ENCODE measurements around the gene TXNDC11.

DNA sequence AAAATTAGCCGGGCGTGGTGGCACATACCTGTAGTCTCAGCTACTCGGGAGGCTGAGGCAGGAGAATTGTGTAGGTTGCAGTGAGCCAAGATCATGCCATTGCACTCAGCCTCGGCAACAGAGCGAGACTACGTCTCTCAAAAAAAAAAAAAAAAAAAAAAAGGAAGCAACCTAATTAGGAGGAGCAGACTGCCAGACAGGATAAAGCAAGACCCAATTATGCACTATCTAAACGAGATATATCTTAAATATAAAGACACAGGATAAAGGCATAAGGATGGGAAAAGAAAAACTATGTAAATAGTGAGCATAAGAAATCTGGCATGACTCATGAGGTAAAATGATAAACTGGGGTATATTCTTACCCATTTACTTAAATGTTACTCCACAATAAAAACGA lies 4.9 kb downstream of the TXNDC11 start:
- TF ChIP-seq POLR2AphosphoS5 (IDR thresholded peaks at IDR 0.05; ENCODE audit: insufficient read depth in 1 of 2, low read depth in 1 of 2) = no peak
- TF ChIP-seq, protein P1, sequence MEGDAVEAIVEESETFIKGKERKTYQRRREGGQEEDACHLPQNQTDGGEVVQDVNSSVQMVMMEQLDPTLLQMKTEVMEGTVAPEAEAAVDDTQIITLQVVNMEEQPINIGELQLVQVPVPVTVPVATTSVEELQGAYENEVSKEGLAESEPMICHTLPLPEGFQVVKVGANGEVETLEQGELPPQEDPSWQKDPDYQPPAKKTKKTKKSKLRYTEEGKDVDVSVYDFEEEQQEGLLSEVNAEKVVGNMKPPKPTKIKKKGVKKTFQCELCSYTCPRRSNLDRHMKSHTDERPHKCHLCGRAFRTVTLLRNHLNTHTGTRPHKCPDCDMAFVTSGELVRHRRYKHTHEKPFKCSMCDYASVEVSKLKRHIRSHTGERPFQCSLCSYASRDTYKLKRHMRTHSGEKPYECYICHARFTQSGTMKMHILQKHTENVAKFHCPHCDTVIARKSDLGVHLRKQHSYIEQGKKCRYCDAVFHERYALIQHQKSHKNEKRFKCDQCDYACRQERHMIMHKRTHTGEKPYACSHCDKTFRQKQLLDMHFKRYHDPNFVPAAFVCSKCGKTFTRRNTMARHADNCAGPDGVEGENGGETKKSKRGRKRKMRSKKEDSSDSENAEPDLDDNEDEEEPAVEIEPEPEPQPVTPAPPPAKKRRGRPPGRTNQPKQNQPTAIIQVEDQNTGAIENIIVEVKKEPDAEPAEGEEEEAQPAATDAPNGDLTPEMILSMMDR (IDR thresholded peaks at IDR 0.05) = no peak

Measured in vagina (tissue), 2 donors.